SK-N-MC (cell line): Measurements from ENCODE around the gene FAAP100.
"Not testable (repeated sequence)": the region's sequence is repeated elsewhere in the genome, so short reads cannot be mapped to it uniquely, and the experiment has no call there.

Experiments used
- DNase-seq: peaks from one replicate; pipeline ENCODE4 v3.0.0-alpha.2; 2011; ENCODE audit warnings: low read depth, low spot score
- H3K27ac ChIP-seq: fragments of 200-600 bp; sonication (generic); 2 replicates; pipeline ENCODE4 v1.5.1; 2016; ENCODE audit warnings: mixed run types
- H3K36me3 ChIP-seq: fragments of 200-600 bp; sonication (generic); 2 replicates; pipeline ENCODE4 v1.6.1; 2017; ENCODE audit warnings: antibody characterized with exemption, low read length, mixed read lengths; ENCODE audit not compliant: insufficient read depth
- H3K4me3 ChIP-seq: fragments of 200-600 bp; sonication (generic); 2 replicates; pipeline ENCODE4 v1.5.1; 2016
- H3K9ac ChIP-seq: fragments of 200-600 bp; sonication (generic); 2 replicates; pipeline ENCODE4 v1.8.0; 2017; ENCODE audit warnings: mixed run types, mixed read lengths; ENCODE audit not compliant: insufficient read length
- H3K9me3 ChIP-seq: fragments of 200-600 bp; sonication (generic); 2 replicates; pipeline ENCODE4 v1.6.1; 2017; ENCODE audit warnings: low read depth, mild to moderate bottlenecking, antibody characterized with exemption, low read length, moderate library complexity, mixed read lengths
- EZH2 ChIP-seq: fragments of 200-600 bp; sonication (generic); IDR thresholded peaks from one replicate; pipeline ENCODE4 v1.6.1; 2017; ENCODE audit warnings: antibody characterized with exemption
- FOXP2 ChIP-seq: optimal IDR thresholded peaks from 2 replicates; pipeline ENCODE3; 2011; ENCODE audit warnings: mild to moderate bottlenecking, moderate library complexity; ENCODE audit not compliant: insufficient read depth; ENCODE audit errors: extremely low read length, control extremely low read depth
- POLR2AphosphoS5 ChIP-seq: IDR thresholded peaks from 2 replicates; pipeline ENCODE4 v1.6.1; 2012; ENCODE audit warnings: mild to moderate bottlenecking, low read depth, low read length, borderline replicate concordance

FAAP100 gene

GRCh38 chr17:81535480-81536298 is 16.5 kb downstream of the FAAP100 start:
- TF ChIP-seq EZH2 (no peak), POLR2AphosphoS5 (no peak), FOXP2 (no peak)
- H3K27ac ChIP-seq: no peak overlapping the region
- H3K9ac ChIP-seq: no peak overlapping the region
- H3K9me3 ChIP-seq: no peaks in the 10 kb centered on the region
- no peak overlapping the region for H3K4me3 ChIP-seq
- DNase-seq: no peak
- no peaks in the 10 kb centered on the region for H3K36me3 ChIP-seq

- no peaks in the 10 kb centered on the region for H3K9me3 ChIP-seq
- no peak overlapping the region for H3K27ac ChIP-seq
- H3K36me3 ChIP-seq: no peaks in the 10 kb centered on the region
- no peak for DNase-seq
- no peak overlapping the region for H3K4me3 ChIP-seq
- TF ChIP-seq FOXP2 (no peak), POLR2AphosphoS5 (no peak), EZH2 (no peak)
- H3K9ac ChIP-seq: no peak overlapping the region
Measured at GRCh38 chr17:81535007-81535328, 17.2 kb downstream of the FAAP100 start.

GRCh38 chr17:81534157-81535006 is 17.8 kb downstream of the FAAP100 start:
- Histone ChIP-seq H3K9me3 (no peaks in the 10 kb centered on the region), H3K36me3 (no peaks in the 10 kb centered on the region), H3K9ac (no peak overlapping the region), H3K4me3 (no peak overlapping the region), H3K27ac (no peak overlapping the region)
- DNase-seq: no peak
- peak; percentile 7; the same call in 1 of the 2 replicates for TF ChIP-seq POLR2AphosphoS5
- TF ChIP-seq FOXP2: no peak

- Histone ChIP-seq H3K36me3 (no peaks in the 10 kb centered on the region), H3K27ac (no peak overlapping the region), H3K9me3 (no peaks in the 10 kb centered on the region), H3K9ac (no peak overlapping the region), H3K4me3 (no peak overlapping the region)
- no peak for DNase-seq
- TF ChIP-seq FOXP2 (no peak), POLR2AphosphoS5 (no peak), EZH2 (no peak)
Measured at GRCh38 chr17:81533339-81534141, 18.6 kb downstream of the FAAP100 start.

- Histone ChIP-seq H3K4me3 (no peak overlapping the region), H3K36me3 (no peaks in the 10 kb centered on the region), H3K27ac (no peak overlapping the region), H3K9me3 (no peaks in the 10 kb centered on the region), H3K9ac (no peak overlapping the region)
- TF ChIP-seq FOXP2: no peak
- TF ChIP-seq POLR2AphosphoS5: no peak
- TF ChIP-seq EZH2: no peak
- DNase-seq: no peak
Measured at GRCh38 chr17:81532490-81533287, 19.5 kb downstream of the FAAP100 start.

GRCh38 chr17:81531998-81532404 is 20.2 kb downstream of the FAAP100 start:
- not testable (repeated sequence) for H3K4me3 ChIP-seq, H3K36me3 ChIP-seq, DNase-seq, H3K9ac ChIP-seq, H3K9me3 ChIP-seq, H3K27ac ChIP-seq

GRCh38 chr17:81531013-81531412 is 21.1 kb downstream of the FAAP100 start:
- DNase-seq, H3K9ac ChIP-seq, H3K4me3 ChIP-seq, H3K27ac ChIP-seq, H3K36me3 ChIP-seq, H3K9me3 ChIP-seq: not testable (repeated sequence)

GRCh38 chr17:81529437-81529803 is 22.7 kb downstream of the FAAP100 start:
- Histone ChIP-seq H3K27ac (no peak overlapping the region), H3K9me3 (no peaks in the 10 kb centered on the region), H3K4me3 (no peak overlapping the region), H3K36me3 (no peaks in the 10 kb centered on the region), H3K9ac (no peak overlapping the region)
- TF ChIP-seq EZH2 (no peak), FOXP2 (no peak), POLR2AphosphoS5 (no peak)
- no peak for DNase-seq
